SU-DHL-6 (cell line): ENCODE data around the gene MEF2C.

Source experiments
- H2AFZ ChIP-seq: fragments of 200-600 bp; sonication (generic); 2 replicates; pipeline ENCODE4 v1.6.1; 2014; ENCODE audit warnings: low read depth, mild to moderate bottlenecking, moderate library complexity, mixed read lengths, antibody characterized with exemption, low read length; ENCODE audit not compliant: severe bottlenecking
- H3F3A ChIP-seq: fragments of 200-600 bp; shearing (Covaris generic); 2 replicates; pipeline ENCODE4 v1.6.0; 2016; ENCODE audit warnings: antibody characterized with exemption, mild to moderate bottlenecking; ENCODE audit not compliant: insufficient read depth
- H3K27ac ChIP-seq: fragments of 200-600 bp; sonication (generic); 2 replicates; pipeline ENCODE4 v1.5.1; 2016; ENCODE audit warnings: low read depth, mild to moderate bottlenecking, low read length, moderate library complexity, mixed read lengths
- H3K27me3 ChIP-seq: fragments of 200-600 bp; sonication (generic), shearing (Covaris generic); 2 replicates; pipeline ENCODE4 v1.6.0; 2014; ENCODE audit warnings: mild to moderate bottlenecking, low read length
- H3K36me3 ChIP-seq: fragments of 200-600 bp; sonication (generic); 2 replicates; pipeline ENCODE4 v1.6.1; 2014; ENCODE audit warnings: mild to moderate bottlenecking, low read length, mixed read lengths
- H3K4me2 ChIP-seq: fragments of 300-600, 200-600 bp; shearing (Covaris generic), sonication (generic); 2 replicates; pipeline ENCODE4 v1.6.0; 2014; ENCODE audit warnings: low read length, low read depth, mild to moderate bottlenecking; ENCODE audit not compliant: poor library complexity, severe bottlenecking
- H3K4me3 ChIP-seq: fragments of 200-600 bp; sonication (generic); 2 replicates; pipeline ENCODE4 v1.5.1; 2014; ENCODE audit warnings: antibody characterized with exemption, low read length, mild to moderate bottlenecking, mixed read lengths; ENCODE audit not compliant: insufficient read depth, poor library complexity, severe bottlenecking
- H3K79me2 ChIP-seq: fragments of 200-600 bp; sonication (generic); 2 replicates; pipeline ENCODE4 v1.6.1; 2014; ENCODE audit warnings: mild to moderate bottlenecking, low read length, moderate library complexity; ENCODE audit not compliant: insufficient read depth
- H3K9ac ChIP-seq: fragments of 200-600 bp; sonication (generic); 2 replicates; pipeline ENCODE4 v1.7.0; 2014; ENCODE audit warnings: mild to moderate bottlenecking, low read length
- H3K9me2 ChIP-seq: fragments of 200-600 bp; sonication (generic); replicated peaks from 2 replicates; pipeline ENCODE4 v1.6.1; 2014; ENCODE audit warnings: low read length; ENCODE audit not compliant: insufficient read depth
- H3K9me3 ChIP-seq: fragments of 200-600 bp; sonication (generic); 2 replicates; pipeline ENCODE4 v1.6.1; 2014; ENCODE audit warnings: low read length, mixed read lengths; ENCODE audit not compliant: insufficient read depth
- H4K20me1 ChIP-seq: fragments of 200-600 bp; sonication (generic); 2 replicates; pipeline ENCODE4 v1.6.1; 2014; ENCODE audit warnings: low read depth, mild to moderate bottlenecking, antibody characterized with exemption, low read length, moderate library complexity, mixed read lengths
- CTCF ChIP-seq: fragments of 200-600 bp; sonication (generic); IDR thresholded peaks from one replicate; pipeline ENCODE4 v1.5.1; 2017; ENCODE audit warnings: antibody characterized with exemption, mild to moderate bottlenecking, low read length, moderate library complexity; ENCODE audit not compliant: insufficient read depth, poor library complexity, severe bottlenecking
- EZH2phosphoT487 ChIP-seq: fragments of 200-600 bp; sonication (generic), shearing (Covaris generic); conservative IDR thresholded peaks from 2 replicates; pipeline ENCODE4 v1.6.1; 2018; ENCODE audit warnings: mild to moderate bottlenecking, antibody characterized with exemption, low read length, moderate library complexity, mixed read lengths

MEF2C gene

GRCh38 chr5:88689668-88690408, 193.1 kb downstream of the MEF2C start:
- no peaks in the 10 kb centered on the region for H3K9me3 ChIP-seq
- no peak overlapping the region for H3K4me3 ChIP-seq
- no peaks in the 10 kb centered on the region for H3K36me3 ChIP-seq
- no peak overlapping the region for H2AFZ ChIP-seq
- H3F3A ChIP-seq, result no peaks in the 10 kb centered on the region
- no peaks in the 10 kb centered on the region for H3K79me2 ChIP-seq
- no peak overlapping the region for H3K27ac ChIP-seq
- H3K4me2 ChIP-seq, result no peak overlapping the region
- TF ChIP-seq CTCF, result no peak
- TF ChIP-seq EZH2phosphoT487, result no peak
- H3K27me3 ChIP-seq, result no peaks in the 10 kb centered on the region
- H4K20me1 ChIP-seq, result no peaks in the 10 kb centered on the region
- no peaks in the 10 kb centered on the region for H3K9me2 ChIP-seq
- no peak overlapping the region for H3K9ac ChIP-seq

GRCh38 chr5:88688984-88689667, 193.9 kb downstream of the MEF2C start:
- no peaks in the 10 kb centered on the region for H3F3A ChIP-seq
- no peaks in the 10 kb centered on the region for H3K9me2 ChIP-seq
- no peak overlapping the region for H3K4me2 ChIP-seq
- H3K36me3 ChIP-seq, result no peaks in the 10 kb centered on the region
- no peak for TF ChIP-seq EZH2phosphoT487
- no peak for TF ChIP-seq CTCF
- H2AFZ ChIP-seq, result no peak overlapping the region
- H3K27me3 ChIP-seq, result no peaks in the 10 kb centered on the region
- H4K20me1 ChIP-seq, result no peaks in the 10 kb centered on the region
- H3K9ac ChIP-seq, result no peak overlapping the region
- no peaks in the 10 kb centered on the region for H3K79me2 ChIP-seq
- H3K27ac ChIP-seq, result no peak overlapping the region
- no peak overlapping the region for H3K4me3 ChIP-seq
- no peaks in the 10 kb centered on the region for H3K9me3 ChIP-seq

DNA sequence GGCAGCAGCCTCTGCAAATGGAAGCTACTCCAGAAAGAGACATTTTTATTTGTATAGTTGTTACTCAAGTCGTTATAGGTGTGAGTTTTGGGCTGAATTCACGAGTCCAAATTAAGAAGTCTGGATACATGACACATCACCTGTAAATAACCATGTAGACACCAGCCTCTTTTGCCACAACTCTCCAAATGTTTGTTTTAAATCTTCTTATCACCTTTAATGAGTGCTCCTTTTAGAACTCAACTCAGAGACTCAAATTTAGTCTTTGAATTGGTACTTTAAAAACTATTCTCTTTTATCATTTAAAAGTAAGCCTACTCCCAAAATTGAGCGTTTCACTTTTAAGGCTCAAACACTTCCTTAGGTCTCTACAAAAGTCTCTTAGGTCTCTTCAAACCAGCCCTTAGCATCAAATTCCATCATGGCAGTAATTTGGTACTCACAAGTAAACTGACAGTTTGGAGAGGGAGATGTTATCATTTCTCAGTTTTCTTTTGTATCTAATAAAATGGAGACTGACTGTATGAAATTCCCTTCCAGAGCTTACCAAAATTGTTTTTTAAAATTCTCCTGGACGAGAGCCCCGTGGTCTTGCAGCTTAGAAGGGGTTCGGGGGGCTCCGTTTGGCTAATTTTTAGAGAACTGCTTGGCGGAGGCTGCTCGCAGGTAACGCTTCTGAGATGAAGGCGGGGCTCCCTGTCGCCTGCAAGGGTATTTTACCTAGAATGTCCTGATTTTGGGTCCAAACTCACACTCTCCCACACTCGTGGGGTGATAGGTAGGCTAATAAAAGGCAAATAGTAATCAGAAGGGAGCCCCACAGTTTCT, 194.6 kb downstream of the MEF2C start:
- Histone ChIP-seq H4K20me1 (no peaks in the 10 kb centered on the region), H3K9me3 (no peaks in the 10 kb centered on the region), H3K9ac (no peak overlapping the region), H3K4me3 (no peak overlapping the region), H3K9me2 (no peaks in the 10 kb centered on the region), H3K27me3 (no peaks in the 10 kb centered on the region), H3K4me2 (no peak overlapping the region), H3F3A (no peaks in the 10 kb centered on the region), H3K79me2 (no peaks in the 10 kb centered on the region), H3K27ac (no peak overlapping the region), H3K36me3 (no peaks in the 10 kb centered on the region), H2AFZ (no peak overlapping the region)
- TF ChIP-seq EZH2phosphoT487 (no peak), CTCF (no peak)
